Testis (tissue), 2 donors: ENCODE data around the gene LMF2.

ENCODE experiments used
- CTCF ChIP-seq, 3 experiments: fragments of 450-650 bp in 2 of 3; fragments of 200-600 bp in 1 of 3; sonication (generic) in 1 of 3; IDR thresholded peaks; one replicate each; pipeline ENCODE4 v1.5.1; 2016 to 2019; ENCODE audit warnings: antibody characterized with exemption in 3 of 3, mild to moderate bottlenecking in 2 of 3, moderate library complexity in 1 of 3
- POLR2A ChIP-seq: fragments of 450-650 bp; IDR thresholded peaks from one replicate; pipeline ENCODE4 v1.6.1; 2017; ENCODE audit warnings: antibody characterized with exemption, mild to moderate bottlenecking, moderate library complexity

- TF ChIP-seq CTCF (IDR thresholded peaks at IDR 0.05) (no peak), POLR2A (no peak)
These were observed 17.2 kb upstream of the LMF2 start for GRCh38 chr22:50524676-50525103.
